PC-9 (cell line): ENCODE data around the gene ARID5B.

Experiments
- EZH2 ChIP-seq: fragments of 200-600 bp; sonication (generic); IDR thresholded peaks from 2 replicates; pipeline ENCODE4 v1.8.0; 2017; ENCODE audit warnings: antibody characterized with exemption, low read depth
- TF ChIP-seq, protein P1 (sequence below): fragments of 200-600 bp; sonication (generic); conservative IDR thresholded peaks from 2 replicates; pipeline ENCODE4 v1.6.1; 2017; ENCODE audit warnings: mixed run types, antibody characterized with exemption, mild to moderate bottlenecking, moderate library complexity

DNA sequence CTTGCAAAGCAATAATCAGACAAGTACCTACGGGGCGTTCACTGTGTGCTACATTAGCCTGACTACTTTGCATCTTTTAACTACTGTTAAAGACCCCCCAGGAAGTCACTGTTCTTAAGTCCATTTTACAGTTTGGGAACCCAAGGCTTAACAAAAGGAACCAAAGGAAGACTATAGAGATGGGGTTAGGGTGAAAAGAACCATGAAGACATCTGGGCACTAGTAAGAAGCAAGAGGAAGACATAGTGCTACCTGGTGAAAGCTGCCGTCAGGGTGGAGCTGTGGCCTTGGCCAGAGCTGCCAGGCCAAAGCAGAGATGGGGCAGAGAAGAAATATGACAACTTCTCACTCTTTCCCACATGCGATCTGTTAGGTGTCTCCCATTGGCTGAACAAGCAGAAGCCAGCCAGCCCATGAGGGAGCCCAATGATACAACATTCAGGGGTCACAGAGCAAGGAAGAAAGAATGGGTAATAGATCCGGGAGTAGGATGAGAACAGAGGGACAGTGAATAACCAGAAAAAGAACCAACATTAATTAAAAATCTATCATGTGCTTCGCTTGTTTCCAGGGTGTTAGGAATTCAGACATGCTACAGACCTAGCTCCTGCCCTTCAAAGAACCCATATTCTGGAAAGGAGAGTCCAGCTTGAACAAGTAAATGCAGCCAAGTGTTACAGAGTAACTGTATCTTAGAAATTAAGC lies 85.4 kb downstream of the ARID5B start:
- TF ChIP-seq, protein P1, sequence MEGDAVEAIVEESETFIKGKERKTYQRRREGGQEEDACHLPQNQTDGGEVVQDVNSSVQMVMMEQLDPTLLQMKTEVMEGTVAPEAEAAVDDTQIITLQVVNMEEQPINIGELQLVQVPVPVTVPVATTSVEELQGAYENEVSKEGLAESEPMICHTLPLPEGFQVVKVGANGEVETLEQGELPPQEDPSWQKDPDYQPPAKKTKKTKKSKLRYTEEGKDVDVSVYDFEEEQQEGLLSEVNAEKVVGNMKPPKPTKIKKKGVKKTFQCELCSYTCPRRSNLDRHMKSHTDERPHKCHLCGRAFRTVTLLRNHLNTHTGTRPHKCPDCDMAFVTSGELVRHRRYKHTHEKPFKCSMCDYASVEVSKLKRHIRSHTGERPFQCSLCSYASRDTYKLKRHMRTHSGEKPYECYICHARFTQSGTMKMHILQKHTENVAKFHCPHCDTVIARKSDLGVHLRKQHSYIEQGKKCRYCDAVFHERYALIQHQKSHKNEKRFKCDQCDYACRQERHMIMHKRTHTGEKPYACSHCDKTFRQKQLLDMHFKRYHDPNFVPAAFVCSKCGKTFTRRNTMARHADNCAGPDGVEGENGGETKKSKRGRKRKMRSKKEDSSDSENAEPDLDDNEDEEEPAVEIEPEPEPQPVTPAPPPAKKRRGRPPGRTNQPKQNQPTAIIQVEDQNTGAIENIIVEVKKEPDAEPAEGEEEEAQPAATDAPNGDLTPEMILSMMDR: no peak
- TF ChIP-seq EZH2: no peak
